ENCODE results near the gene POLA2.
"Not testable (repeated sequence)": the region's sequence is repeated elsewhere in the genome, so short reads cannot be mapped to it uniquely, and the experiment has no call there.

The POLA2 gene

GRCh38 chr11:65330544-65330943, 68.8 kb downstream of the POLA2 start:
- no peak for DNase-seq (ENCODE audit: low read depth, low spot score)

- not testable (repeated sequence) for DNase-seq (ENCODE audit: low read depth, low spot score)
Observed at GRCh38 chr11:65332591-65332990, 70.8 kb downstream of the POLA2 start.

GRCh38 chr11:65334696-65335295, 73.0 kb downstream of the POLA2 start:
- no peak for DNase-seq (ENCODE audit: low read depth, low spot score)

- DNase-seq (ENCODE audit: low read depth, low spot score): no peak
Observed at GRCh38 chr11:65338676-65339075, 76.9 kb downstream of the POLA2 start.

- no peak for DNase-seq (ENCODE audit: low read depth, low spot score)
Observed at GRCh38 chr11:65340226-65340625, 78.5 kb downstream of the POLA2 start.

- DNase-seq (ENCODE audit: low read depth, low spot score): no peak
Observed at GRCh38 chr11:65341856-65342255, 80.1 kb downstream of the POLA2 start.
